GM13976 (cell line): Measurements from ENCODE around the gene CD276.

Experiments
- DNase-seq: peaks from one replicate; pipeline ENCODE4 v3.0.0; 2012; ENCODE audit warnings: low spot score
- in situ Hi-C: fragments of 300-500 bp; cut with MboI; formaldehyde crosslinking; loops from one replicate; pipeline ENCODE4 v1.12.0; 2022; ENCODE audit warnings: low sequenced_read_pairs, mixed read lengths, inconsistent platforms; ENCODE audit not compliant: unreplicated experiment
- TF ChIP-seq, protein P1 (sequence below): IDR thresholded peaks from 2 replicates; pipeline ENCODE4 v1.5.1; 2012; ENCODE audit warnings: borderline replicate concordance, mild to moderate bottlenecking; ENCODE audit not compliant: insufficient read depth; ENCODE audit errors: extremely low read depth, missing control alignments, control extremely low read depth

CD276 gene

GRCh38 chr15:73714695-73715301, 30.6 kb downstream of the CD276 start:
- in situ Hi-C loops: no loop called here
- TF ChIP-seq, protein P1, sequence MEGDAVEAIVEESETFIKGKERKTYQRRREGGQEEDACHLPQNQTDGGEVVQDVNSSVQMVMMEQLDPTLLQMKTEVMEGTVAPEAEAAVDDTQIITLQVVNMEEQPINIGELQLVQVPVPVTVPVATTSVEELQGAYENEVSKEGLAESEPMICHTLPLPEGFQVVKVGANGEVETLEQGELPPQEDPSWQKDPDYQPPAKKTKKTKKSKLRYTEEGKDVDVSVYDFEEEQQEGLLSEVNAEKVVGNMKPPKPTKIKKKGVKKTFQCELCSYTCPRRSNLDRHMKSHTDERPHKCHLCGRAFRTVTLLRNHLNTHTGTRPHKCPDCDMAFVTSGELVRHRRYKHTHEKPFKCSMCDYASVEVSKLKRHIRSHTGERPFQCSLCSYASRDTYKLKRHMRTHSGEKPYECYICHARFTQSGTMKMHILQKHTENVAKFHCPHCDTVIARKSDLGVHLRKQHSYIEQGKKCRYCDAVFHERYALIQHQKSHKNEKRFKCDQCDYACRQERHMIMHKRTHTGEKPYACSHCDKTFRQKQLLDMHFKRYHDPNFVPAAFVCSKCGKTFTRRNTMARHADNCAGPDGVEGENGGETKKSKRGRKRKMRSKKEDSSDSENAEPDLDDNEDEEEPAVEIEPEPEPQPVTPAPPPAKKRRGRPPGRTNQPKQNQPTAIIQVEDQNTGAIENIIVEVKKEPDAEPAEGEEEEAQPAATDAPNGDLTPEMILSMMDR: no peak

DNA sequence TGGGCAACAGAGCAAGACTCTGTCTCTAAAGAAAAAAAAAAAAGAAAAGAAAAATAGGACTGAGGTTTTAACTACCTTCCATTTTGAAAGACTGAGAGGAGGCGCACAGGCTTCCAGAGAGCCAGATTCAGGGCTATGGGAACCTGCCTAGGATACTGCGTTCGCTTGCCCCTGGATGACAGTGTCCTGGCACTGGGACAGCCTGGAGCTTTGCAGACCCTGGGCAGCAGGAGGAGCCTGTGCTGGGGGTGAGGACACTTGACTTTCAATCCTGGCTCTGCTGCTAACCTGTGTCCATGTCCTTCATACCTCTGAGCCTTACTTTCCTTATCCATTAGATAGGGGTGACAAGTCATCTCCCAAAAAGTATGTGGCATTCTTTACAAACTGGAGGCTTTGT, 31.2 kb downstream of the CD276 start:
- in situ Hi-C loops: no loop called here
- TF ChIP-seq, protein P1: no peak
- DNase-seq: no peak

More at GRCh38 chr15:73714695-73715301, 30.6 kb downstream of the CD276 start:
- no peak for DNase-seq

DNA sequence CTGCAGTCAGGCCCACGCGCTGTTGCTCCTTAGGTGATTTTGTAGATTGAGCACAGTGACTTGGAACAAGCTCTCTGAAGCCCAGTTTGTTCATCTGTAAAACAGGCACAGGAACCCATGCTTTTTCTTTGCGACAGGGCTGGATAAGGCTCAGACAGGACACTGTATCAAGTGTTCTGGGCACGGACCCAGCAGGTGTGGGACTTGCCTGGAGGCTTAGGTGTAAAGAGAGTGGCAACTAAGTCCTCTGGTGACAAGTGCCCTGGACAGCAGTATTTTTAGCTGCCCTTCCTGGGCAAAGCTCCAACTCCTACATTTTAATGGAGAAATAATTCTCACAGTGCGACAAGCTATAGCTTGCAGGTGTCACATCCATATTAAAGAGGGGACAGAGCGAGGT, 32.2 kb downstream of the CD276 start:
- TF ChIP-seq, protein P1: no peak
- in situ Hi-C loops: no loop called here
- no peak for DNase-seq

GRCh38 chr15:73717206-73717605, 33.0 kb downstream of the CD276 start:
- TF ChIP-seq, protein P1: no peak
- no peak for DNase-seq
- in situ Hi-C loops: no loop called here

DNA sequence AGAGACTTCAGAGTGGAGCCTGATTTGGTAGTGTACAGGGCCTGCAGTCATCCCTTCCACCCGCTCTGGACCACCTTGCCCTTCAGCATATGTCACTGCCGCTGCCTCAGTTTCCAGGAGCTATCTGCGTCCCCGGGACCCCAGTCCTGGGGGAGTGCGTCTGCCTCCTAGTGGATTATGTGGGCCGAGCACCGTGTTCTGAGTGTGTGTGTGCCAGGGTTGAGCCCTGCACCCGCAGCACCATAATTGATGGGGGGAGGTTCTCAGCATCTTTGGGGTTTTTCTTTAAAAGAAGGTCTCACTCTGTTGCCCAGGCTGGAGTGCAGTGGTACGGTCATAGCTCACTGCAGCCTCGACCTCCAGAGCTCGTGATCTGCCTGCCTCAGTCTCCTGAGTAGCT, 33.6 kb downstream of the CD276 start:
- TF ChIP-seq, protein P1: no peak
- in situ Hi-C loops: no loop called here
- no peak for DNase-seq

- in situ Hi-C loops: no loop called here
- TF ChIP-seq, protein P1: no peak
- no peak for DNase-seq
Measured at GRCh38 chr15:73718694-73719093, 34.5 kb downstream of the CD276 start.

- in situ Hi-C loops: no loop called here
- TF ChIP-seq, protein P1: no peak
- DNase-seq: no peak
Measured at GRCh38 chr15:73722425-73722824, 38.2 kb downstream of the CD276 start.
